SK-N-SH (cell line): ENCODE results near the gene TBRG1. TPM values are rescaled to one million over a fixed set of nuclear protein-coding genes. Genes with fewer than 3 reads are reported as not detected.

Experiments used
- CTCF ChIA-PET: fragments of 300-600, 350-600 bp; formaldehyde crosslinking; extraction: SDS; loops from one replicate; lab custom pipeline; 2021; lab: Yijun Ruan, JAX
- POLR2A ChIA-PET: fragments of 350-600 bp; sonication (Branson Sonifier 250); formaldehyde crosslinking; extraction: SDS; loops from one replicate; lab custom pipeline; 2020; ENCODE audit warnings: antibody characterized with exemption, inconsistent platforms; lab: Yijun Ruan, JAX
- DNase-seq: peaks from one replicate; pipeline ENCODE4 v3.0.0; 2012
- H2AFZ ChIP-seq: fragments of 200-600 bp; sonication (generic); 2 replicates; pipeline ENCODE4 v1.8.1; 2016; ENCODE audit warnings: antibody characterized with exemption, mild to moderate bottlenecking, low read depth
- H3F3A ChIP-seq: fragments of 200-600 bp; sonication (generic); replicated peaks from 2 replicates; pipeline ENCODE3; 2016; ENCODE audit warnings: antibody characterized with exemption, mild to moderate bottlenecking; ENCODE audit not compliant: insufficient read depth
- H3K27ac ChIP-seq, 2 experiments: fragments of 200-500 bp in 1 of 2; fragments of 200-600 bp in 1 of 2; sonication (Bioruptor generic) in 1 of 2; sonication (generic), shearing (Covaris generic) in 1 of 2; 2 replicates each; pipeline versions ENCODE4 v1.5.1 to v1.6.1; 2014 to 2016; ENCODE audit warnings: low read depth in 2 of 2, inconsistent platforms in 1 of 2, low read length in 1 of 2, mild to moderate bottlenecking in 1 of 2, mixed read lengths in 1 of 2
- H3K27me3 ChIP-seq: fragments of 200-600 bp; sonication (generic), shearing (Covaris generic); 2 replicates; pipeline ENCODE4 v1.6.1; 2016; ENCODE audit warnings: mixed run types; ENCODE audit not compliant: insufficient read depth
- H3K36me3 ChIP-seq, 2 experiments: fragments of 200-500 bp in 1 of 2; fragments of 200-600 bp in 1 of 2; sonication (Bioruptor generic) in 1 of 2; sonication (generic) in 1 of 2; replicated peaks in 1 of 2; 2 replicates each; pipeline versions ENCODE3 to v1.5.1; 2014 to 2016; ENCODE audit warnings: low read length in 1 of 2, mild to moderate bottlenecking in 1 of 2; ENCODE audit not compliant: insufficient read depth in 2 of 2, control insufficient read depth in 1 of 2
- H3K4me1 ChIP-seq, 2 experiments: fragments of 200-500 bp in 1 of 2; fragments of 200-600 bp in 1 of 2; sonication (Bioruptor generic) in 1 of 2; sonication (generic), shearing (Covaris generic) in 1 of 2; 2 replicates each; pipeline versions ENCODE4 v1.5.1 to v1.6.1; 2014 to 2016; ENCODE audit warnings: low read depth in 1 of 2, low read length in 1 of 2, mixed run types in 1 of 2; ENCODE audit not compliant: insufficient read depth in 2 of 2, control insufficient read depth in 1 of 2
- H3K4me2 ChIP-seq: fragments of 200-600 bp; sonication (generic), shearing (Covaris generic); 2 replicates; pipeline ENCODE4 v1.6.1; 2017; ENCODE audit warnings: mixed run types
- H3K4me3 ChIP-seq, 2 experiments: fragments of 200-500 bp in 1 of 2; fragments of 200-600 bp in 1 of 2; sonication (Bioruptor generic) in 1 of 2; sonication (generic), shearing (Covaris generic) in 1 of 2; 2 replicates each; pipeline versions ENCODE4 v1.5.1 to v1.8.1; 2014 to 2016; ENCODE audit warnings: low read depth in 2 of 2, inconsistent platforms in 1 of 2, low read length in 1 of 2, mild to moderate bottlenecking in 1 of 2, mixed read lengths in 1 of 2, moderate library complexity in 1 of 2
- H3K79me2 ChIP-seq: fragments of 200-600 bp; sonication (generic); 2 replicates; pipeline ENCODE4 v1.8.1; 2017; ENCODE audit warnings: mild to moderate bottlenecking; ENCODE audit not compliant: insufficient read depth
- H3K9ac ChIP-seq: fragments of 200-600 bp; sonication (generic); 2 replicates; pipeline ENCODE4 v1.6.1; 2017; ENCODE audit warnings: mixed run types
- H3K9me2 ChIP-seq: fragments of 200-600 bp; sonication (generic); 2 replicates; pipeline ENCODE4 v1.6.1; 2017; ENCODE audit warnings: mixed run types
- H3K9me3 ChIP-seq: fragments of 200-600 bp; sonication (generic); 2 replicates; pipeline ENCODE4 v1.6.1; 2017; ENCODE audit warnings: mixed run types, mild to moderate bottlenecking, moderate library complexity
- H4K20me1 ChIP-seq: fragments of 200-600 bp; sonication (generic); 2 replicates; pipeline ENCODE4 v1.6.1; 2017; ENCODE audit warnings: mild to moderate bottlenecking, mixed run types; ENCODE audit not compliant: insufficient read depth
- FOXM1 ChIP-seq: IDR thresholded peaks from 2 replicates; pipeline ENCODE4 v1.4.0; 2012; ENCODE audit warnings: low read depth, mild to moderate bottlenecking
- IRF3 ChIP-seq: fragments of 150-350 bp; IDR thresholded peaks from 2 replicates; pipeline ENCODE4 v1.6.1; 2016; ENCODE audit warnings: mild to moderate bottlenecking, low read depth, low read length
- NFIC ChIP-seq: IDR thresholded peaks from 2 replicates; pipeline ENCODE4 v1.4.0; 2012; ENCODE audit warnings: borderline replicate concordance
- POLR2AphosphoS5 ChIP-seq: IDR thresholded peaks from 2 replicates; pipeline ENCODE4 v1.6.1; 2012; ENCODE audit warnings: low read depth, low read length
- RAD21 ChIP-seq: IDR thresholded peaks from 2 replicates; pipeline ENCODE4 v1.6.1; 2012; ENCODE audit warnings: mild to moderate bottlenecking, low read length
- RCOR1 ChIP-seq: fragments of 150-350 bp; IDR thresholded peaks from 2 replicates; pipeline ENCODE4 v1.6.1; 2017; ENCODE audit warnings: antibody characterized with exemption, low read length
- REST ChIP-seq: IDR thresholded peaks from 2 replicates; pipeline ENCODE4 v1.6.1; 2012; ENCODE audit warnings: mild to moderate bottlenecking, low read depth, low read length, moderate library complexity
- SMC3 ChIP-seq: IDR thresholded peaks from 2 replicates; pipeline ENCODE4 v1.6.1; 2012; ENCODE audit warnings: low read depth, low read length, improper control_type of control experiment
- WGBS: methylation state at CpG from one replicate; pipeline ENCODE4 v1.1.6; 2017; ENCODE audit warnings: low lambda C conversion rate; 5-methylcytosine and 5-hydroxymethylcytosine counted together
- polyA plus RNA-seq, 3 experiments: library from polyadenylated mRNA; depleted of rRNA; stranded (reverse); fragments of >200 nt; gene quantifications; 2 replicates each; pipeline ENCODE4 v1.2.3, GENCODE V29; 2012

TBRG1 gene
- polyA plus RNA-seq, 1 of the 3 experiments (the other 2 are of a cell fraction): 22.0 TPM

- no peaks in the 10 kb centered on the region for H4K20me1 ChIP-seq
- H3K9ac ChIP-seq: no peak overlapping the region
- H2AFZ ChIP-seq: no peak overlapping the region
- no peak overlapping the region for H3K4me2 ChIP-seq
- no peak for TF ChIP-seq NFIC
- TF ChIP-seq RCOR1: no peak
- TF ChIP-seq, all 33 proteins: peak for 0
- no peaks in the 10 kb centered on the region for H3K36me3 ChIP-seq
- peaks cover 18% of the 10 kb centered on the region; the same call in 1 of the 2 replicates for H3K27me3 ChIP-seq
- H3K4me1 ChIP-seq: no peaks in the 10 kb centered on the region
- H3K9me2 ChIP-seq: no peaks in the 10 kb centered on the region
- no peak overlapping the region for H3K27ac ChIP-seq
- H3K4me3 ChIP-seq: no peak overlapping the region
- H3K9me3 ChIP-seq: no peaks in the 10 kb centered on the region
- no peak for DNase-seq
- 3% methylated on average over 6 of the region's 6 CpGs for WGBS
- no peaks in the 10 kb centered on the region for H3F3A ChIP-seq
- CTCF ChIA-PET: interaction anchor here (1.0 to 2.4 kb wide), 2 partner anchors 8 to 176 kb away, joined by 5 to 9 read pairs; no protein-coding TSS in a partner anchor
- H3K79me2 ChIP-seq: no peaks in the 10 kb centered on the region
- POLR2A ChIA-PET: no interaction called here
Observed at GRCh38 chr11:124577716-124578427, 44.8 kb upstream of the TBRG1 start.

- no peak overlapping the region for H3K4me2 ChIP-seq
- no peaks in the 10 kb centered on the region for H3F3A ChIP-seq
- H3K9me3 ChIP-seq: no peaks in the 10 kb centered on the region
- no peak overlapping the region for H2AFZ ChIP-seq
- H3K4me1 ChIP-seq: no peaks in the 10 kb centered on the region
- H3K27ac ChIP-seq: no peak overlapping the region
- peaks cover 21% of the 10 kb centered on the region; the same call in 1 of the 2 replicates for H3K27me3 ChIP-seq
- H3K9me2 ChIP-seq: no peaks in the 10 kb centered on the region
- H3K79me2 ChIP-seq: no peaks in the 10 kb centered on the region
- no peak overlapping the region for H3K9ac ChIP-seq
- CTCF ChIA-PET: no interaction called here
- H4K20me1 ChIP-seq: no peaks in the 10 kb centered on the region
- no peaks in the 10 kb centered on the region for H3K36me3 ChIP-seq
- WGBS: 15% methylated on average over 4 of the region's 4 CpGs
- DNase-seq: no peak
- TF ChIP-seq RAD21 (no peak), SMC3 (no peak), IRF3 (no peak), NFIC (no peak), FOXM1 (no peak), POLR2AphosphoS5 (no peak), REST (no peak)
- no peak overlapping the region for H3K4me3 ChIP-seq
- POLR2A ChIA-PET: no interaction called here
Observed at GRCh38 chr11:124578761-124579160, 43.9 kb upstream of the TBRG1 start.
